Subcutaneous abdominal adipose tissue (tissue), 5 donors: ENCODE results near the gene HLA-DMB.

Experiments used
- H3K27ac ChIP-seq: one replicate; pipeline ENCODE4 v1.7.0; 2013; ENCODE audit warnings: low read depth, mild to moderate bottlenecking, inconsistent platforms, low read length, moderate library complexity
- H3K27me3 ChIP-seq, 5 donors: one replicate each; pipeline ENCODE4 v1.7.0; 2013; ENCODE audit warnings: low read length in 5 of 5, inconsistent platforms in 1 of 5; ENCODE audit not compliant: control insufficient read depth in 5 of 5, insufficient read depth in 4 of 5
- H3K36me3 ChIP-seq, 5 donors: one replicate each; pipeline ENCODE4 v1.7.0; 2013; ENCODE audit warnings: low read length in 5 of 5; ENCODE audit not compliant: control insufficient read depth in 5 of 5, insufficient read depth in 5 of 5
- H3K4me1 ChIP-seq, 5 donors: one replicate each; pipeline ENCODE4 v1.7.0; 2013; ENCODE audit warnings: low read length in 5 of 5, mild to moderate bottlenecking in 3 of 5, moderate library complexity in 1 of 5; ENCODE audit not compliant: control insufficient read depth in 5 of 5, insufficient read depth in 5 of 5
- H3K4me3 ChIP-seq, 5 donors: one replicate each; pipeline ENCODE4 v1.7.0; 2013; ENCODE audit warnings: low read length in 5 of 5, low read depth in 1 of 5
- H3K9ac ChIP-seq, 5 donors: one replicate each; pipeline ENCODE4 v1.7.0; 2013; ENCODE audit warnings: low read length in 5 of 5, mild to moderate bottlenecking in 4 of 5, moderate library complexity in 3 of 5
- H3K9me3 ChIP-seq, 5 donors: one replicate each; pipeline ENCODE4 v1.7.0; 2013; ENCODE audit warnings: low read length in 5 of 5; ENCODE audit not compliant: control insufficient read depth in 5 of 5
- donor health status: healthy.
- donor health status: healthy.
- donor health status: healthy.
- donor health status: healthy.
- donor health status: healthy.

The HLA-DMB gene

GRCh38 chr6:32940656-32941213, at the start of gene HLA-DMB:
Gene HLA-DMB, minus strand, starts transcription at chr6:32941028. Its CDS starts 221 bp downstream, at chr6:32940807.
- Histone ChIP-seq H3K27ac (peak within 1 kb of the TSS; percentile 61), H3K27me3 (no peaks in the 10 kb centered on the region), H3K9ac (peak within 1 kb of the TSS in 4 of 5 donors; percentile 36 to 70 (median 58)), H3K9me3 (no peaks in the 10 kb centered on the region), H3K4me3 (peak within 1 kb of the TSS; percentile 63 to 81 (median 74)), H3K36me3 (peaks cover 0 to 13% (median 0%) of the 10 kb centered on the region in 5 donors), H3K4me1 (peaks cover 0 to 57% (median 19%) of the 10 kb centered on the region in 5 donors)

GRCh38 chr6:32989368-32989767, 48.5 kb upstream of the HLA-DMB start:
- no peak overlapping the region for H3K9ac ChIP-seq

GRCh38 chr6:32984622-32985389, 44.0 kb upstream of the HLA-DMB start:
- Histone ChIP-seq H3K36me3 (peaks cover 9 to 38% (median 23%) of the 10 kb centered on the region in 5 donors), H3K9me3 (no peaks in the 10 kb centered on the region), H3K4me3 (no peak overlapping the region), H3K27me3 (no peaks in the 10 kb centered on the region), H3K4me1 (peaks cover 0 to 10% (median 7%) of the 10 kb centered on the region in 5 donors), H3K27ac (no peak overlapping the region), H3K9ac (no peak overlapping the region)

More at GRCh38 chr6:32989368-32989767, 48.5 kb upstream of the HLA-DMB start:
- peaks cover 0 to 4% (median 0%) of the 10 kb centered on the region in 5 donors for H3K4me1 ChIP-seq
- H3K4me3 ChIP-seq, result no peak overlapping the region
- H3K36me3 ChIP-seq, result no peaks in the 10 kb centered on the region
- no peaks in the 10 kb centered on the region for H3K9me3 ChIP-seq
- no peak overlapping the region for H3K27ac ChIP-seq
- H3K27me3 ChIP-seq, result no peaks in the 10 kb centered on the region

GRCh38 chr6:32983964-32984621, 43.3 kb upstream of the HLA-DMB start:
- Histone ChIP-seq H3K4me1 (peaks cover 0 to 10% (median 7%) of the 10 kb centered on the region in 5 donors), H3K9ac (no peak overlapping the region), H3K4me3 (no peak overlapping the region), H3K36me3 (peaks cover 14 to 45% (median 30%) of the 10 kb centered on the region in 5 donors), H3K27ac (no peak overlapping the region), H3K9me3 (no peaks in the 10 kb centered on the region), H3K27me3 (no peaks in the 10 kb centered on the region)

- Histone ChIP-seq H3K9ac (no peak overlapping the region), H3K9me3 (no peaks in the 10 kb centered on the region), H3K4me1 (peaks cover 0 to 11% (median 10%) of the 10 kb centered on the region in 5 donors), H3K27ac (no peak overlapping the region), H3K36me3 (peaks cover 14 to 52% (median 36%) of the 10 kb centered on the region in 5 donors), H3K4me3 (no peak overlapping the region), H3K27me3 (no peaks in the 10 kb centered on the region)
Measured at GRCh38 chr6:32983493-32983848, 42.6 kb upstream of the HLA-DMB start.

- Histone ChIP-seq H3K4me1 (peaks cover 0 to 17% (median 15%) of the 10 kb centered on the region in 5 donors), H3K4me3 (no peak overlapping the region), H3K36me3 (peaks cover 14 to 57% (median 41%) of the 10 kb centered on the region in 5 donors), H3K27me3 (no peaks in the 10 kb centered on the region), H3K9ac (no peak overlapping the region), H3K9me3 (no peaks in the 10 kb centered on the region), H3K27ac (peak overlapping the region; percentile 27)
Measured at GRCh38 chr6:32982702-32983492, 42.1 kb upstream of the HLA-DMB start.

- Histone ChIP-seq H3K27me3 (no peaks in the 10 kb centered on the region), H3K4me3 (no peak overlapping the region), H3K9ac (no peak overlapping the region), H3K9me3 (no peaks in the 10 kb centered on the region), H3K36me3 (peaks cover 20 to 64% (median 48%) of the 10 kb centered on the region in 5 donors), H3K4me1 (peaks cover 3 to 24% (median 22%) of the 10 kb centered on the region in 5 donors), H3K27ac (peak overlapping the region; percentile 27)
Measured at GRCh38 chr6:32982084-32982701, 41.4 kb upstream of the HLA-DMB start.

- H3K27me3 ChIP-seq, result no peaks in the 10 kb centered on the region
- H3K9ac ChIP-seq, result no peak overlapping the region
- no peak overlapping the region for H3K27ac ChIP-seq
- H3K9me3 ChIP-seq, result no peaks in the 10 kb centered on the region
- H3K36me3 ChIP-seq, result peaks cover 28 to 81% (median 65%) of the 10 kb centered on the region in 5 donors
- peaks cover 5 to 40% (median 39%) of the 10 kb centered on the region in 5 donors for H3K4me1 ChIP-seq
- H3K4me3 ChIP-seq, result no peak overlapping the region
Measured at GRCh38 chr6:32980488-32981038, 39.7 kb upstream of the HLA-DMB start.
